Prostate gland (tissue), 2 donors: ENCODE results near the gene NDUFV1.
"Not testable (repeated sequence)": the region's sequence is repeated elsewhere in the genome, so short reads cannot be mapped to it uniquely, and the experiment has no call there.

Experiments used
- CTCF ChIP-seq, 4 experiments: fragments of 200-600 bp in 2 of 4; fragments of 450-650 bp in 2 of 4; sonication (generic) in 2 of 4; IDR thresholded peaks; 1 replicate in 3 of 4; 2 replicates in 1 of 4; pipeline ENCODE4 v1.5.1; 2016 to 2019; ENCODE audit warnings: antibody characterized with exemption in 4 of 4, mild to moderate bottlenecking in 2 of 4, moderate library complexity in 2 of 4
- POLR2A ChIP-seq: fragments of 450-650 bp; IDR thresholded peaks from one replicate; pipeline ENCODE4 v1.6.1; 2016; ENCODE audit warnings: antibody characterized with exemption, mild to moderate bottlenecking
- POLR2AphosphoS5 ChIP-seq: sonication (generic); formaldehyde crosslinking; IDR thresholded peaks from one replicate; pipeline ENCODE4 v1.6.1; 2017; ENCODE audit warnings: antibody characterized with exemption

- not testable (repeated sequence) for TF ChIP-seq POLR2AphosphoS5; POLR2A; CTCF (IDR thresholded peaks at IDR 0.05)
Observed at GRCh38 chr11:67621928-67622327, 15.2 kb downstream of the NDUFV1 start.
